Measurements from ENCODE around the gene CALD1. TPM values are rescaled to one million over a fixed set of nuclear protein-coding genes. Genes with fewer than 3 reads are reported as not detected.

Gene CALD1
- total RNA-seq, 4 donors from 2014 or later = 162 to 401 (median 226) TPM

GRCh38 chr7:134882481-134882880 lies 103.0 kb downstream of the CALD1 start:
- H3K27me3 ChIP-seq = no peaks in the 10 kb centered on the region
- no peaks in the 10 kb centered on the region for H3K9me3 ChIP-seq
- in situ Hi-C loops (cut with MboI; ENCODE audit: low pct_ligation_motif_present in 1 of 4, low pct_unique_long_range_greater_than_20kb in 1 of 4, low sequenced_read_pairs in 3 of 4) = no loop called here
- H3K36me3 ChIP-seq = no peaks in the 10 kb centered on the region
- H3K27ac ChIP-seq = peak overlapping the region in 2 of 4 donors; percentile 19 to 59
- 55 to 63% methylated on average over 1 of the region's 1 CpG for WGBS, 2 donors (ENCODE audit: low coverage in 1 of 2)
- peaks cover 3 to 38% (median 12%) of the 10 kb centered on the region in 4 donors for H3K4me1 ChIP-seq
- TF ChIP-seq, protein P1, sequence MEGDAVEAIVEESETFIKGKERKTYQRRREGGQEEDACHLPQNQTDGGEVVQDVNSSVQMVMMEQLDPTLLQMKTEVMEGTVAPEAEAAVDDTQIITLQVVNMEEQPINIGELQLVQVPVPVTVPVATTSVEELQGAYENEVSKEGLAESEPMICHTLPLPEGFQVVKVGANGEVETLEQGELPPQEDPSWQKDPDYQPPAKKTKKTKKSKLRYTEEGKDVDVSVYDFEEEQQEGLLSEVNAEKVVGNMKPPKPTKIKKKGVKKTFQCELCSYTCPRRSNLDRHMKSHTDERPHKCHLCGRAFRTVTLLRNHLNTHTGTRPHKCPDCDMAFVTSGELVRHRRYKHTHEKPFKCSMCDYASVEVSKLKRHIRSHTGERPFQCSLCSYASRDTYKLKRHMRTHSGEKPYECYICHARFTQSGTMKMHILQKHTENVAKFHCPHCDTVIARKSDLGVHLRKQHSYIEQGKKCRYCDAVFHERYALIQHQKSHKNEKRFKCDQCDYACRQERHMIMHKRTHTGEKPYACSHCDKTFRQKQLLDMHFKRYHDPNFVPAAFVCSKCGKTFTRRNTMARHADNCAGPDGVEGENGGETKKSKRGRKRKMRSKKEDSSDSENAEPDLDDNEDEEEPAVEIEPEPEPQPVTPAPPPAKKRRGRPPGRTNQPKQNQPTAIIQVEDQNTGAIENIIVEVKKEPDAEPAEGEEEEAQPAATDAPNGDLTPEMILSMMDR (IDR thresholded peaks at IDR 0.05) = no peak
- TF ChIP-seq EP300 (IDR thresholded peaks at IDR 0.05; ENCODE audit: low read depth) (no peak), POLR2A (IDR thresholded peaks at IDR 0.05) (no peak), POLR2AphosphoS5 (IDR thresholded peaks at IDR 0.05) (no peak)
- no peak overlapping the region for H3K4me3 ChIP-seq
- intact Hi-C loops (cut with DNase I; ENCODE audit: low total_unique reads) = no loop called here
- DNase-seq = no peak

DNA sequence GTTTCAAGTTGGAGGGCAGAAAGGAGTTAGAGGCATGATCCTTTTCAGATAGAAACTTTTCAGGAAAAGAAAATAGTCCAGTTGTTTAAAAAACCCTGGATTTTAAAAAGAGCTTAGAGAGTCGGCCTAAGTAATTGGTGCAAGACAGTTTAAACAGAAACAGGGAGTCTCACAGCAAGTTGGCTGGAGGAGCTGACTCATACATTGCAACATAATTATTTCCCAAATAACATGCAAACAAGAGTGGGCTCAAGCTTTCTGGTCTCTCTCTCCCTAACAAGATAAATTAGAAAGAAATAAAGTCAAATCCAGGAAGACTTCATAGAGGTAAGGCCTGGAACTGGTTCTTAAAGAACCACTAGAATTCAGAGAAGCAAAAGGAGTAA lies 106.5 kb downstream of the CALD1 start:
- Histone ChIP-seq H3K27me3 (peaks cover 2% of the 10 kb centered on the region), H3K4me1 (peaks cover 9 to 32% (median 13%) of the 10 kb centered on the region in 4 donors), H3K27ac (peak overlapping the region; percentile 69 to 79 (median 78)), H3K36me3 (no peaks in the 10 kb centered on the region), H3K9me3 (no peaks in the 10 kb centered on the region), H3K4me3 (no peak overlapping the region)
- no peak for DNase-seq
- TF ChIP-seq EP300 (IDR thresholded peaks at IDR 0.05; ENCODE audit: low read depth) (no peak), POLR2AphosphoS5 (IDR thresholded peaks at IDR 0.05) (peak in 2 of 3 donors; percentile 7 to 34), POLR2A (IDR thresholded peaks at IDR 0.05) (no peak)
- TF ChIP-seq, protein P1 (IDR thresholded peaks at IDR 0.05) = no peak
- 50 to 73% methylated on average over 1 of the region's 1 CpG for WGBS, 2 donors (ENCODE audit: low coverage in 1 of 2)
- intact Hi-C loops (cut with DNase I; ENCODE audit: low total_unique reads) = no loop called here
- in situ Hi-C loops (cut with MboI; ENCODE audit: low pct_ligation_motif_present in 1 of 4, low pct_unique_long_range_greater_than_20kb in 1 of 4, low sequenced_read_pairs in 3 of 4) = no loop called here

- 40 to 46% methylated on average over 8 of the region's 8 CpGs for WGBS, 2 donors (ENCODE audit: low coverage in 1 of 2)
- Histone ChIP-seq H3K27me3 (peaks cover 2% of the 10 kb centered on the region), H3K36me3 (no peaks in the 10 kb centered on the region), H3K27ac (peak overlapping the region; percentile 69 to 79 (median 78)), H3K4me1 (peaks cover 10 to 34% (median 15%) of the 10 kb centered on the region in 4 donors), H3K9me3 (no peaks in the 10 kb centered on the region), H3K4me3 (no peak overlapping the region)
- TF ChIP-seq EP300 (IDR thresholded peaks at IDR 0.05; ENCODE audit: low read depth) (no peak), POLR2A (IDR thresholded peaks at IDR 0.05) (no peak), POLR2AphosphoS5 (IDR thresholded peaks at IDR 0.05) (peak in 1 of 3 donors; percentile 3)
- TF ChIP-seq, protein P1 (IDR thresholded peaks at IDR 0.05) = no peak
- in situ Hi-C loops (cut with MboI; ENCODE audit: low pct_ligation_motif_present in 1 of 4, low pct_unique_long_range_greater_than_20kb in 1 of 4, low sequenced_read_pairs in 3 of 4) = no loop called here
- intact Hi-C loops (cut with DNase I; ENCODE audit: low total_unique reads) = no loop called here
- DNase-seq = no peak
Measured at GRCh38 chr7:134886353-134887057, 107.1 kb downstream of the CALD1 start.

GRCh38 chr7:134887523-134887922 lies 108.1 kb downstream of the CALD1 start:
- WGBS, 2 donors (ENCODE audit: low coverage in 1 of 2) = 86 to 94% methylated on average over 2 to 8 of the region's 8 CpGs
- no peak overlapping the region for H3K4me3 ChIP-seq
- peaks cover 2% of the 10 kb centered on the region for H3K27me3 ChIP-seq
- no peaks in the 10 kb centered on the region for H3K9me3 ChIP-seq
- H3K4me1 ChIP-seq = peaks cover 10 to 34% (median 15%) of the 10 kb centered on the region in 4 donors
- TF ChIP-seq POLR2AphosphoS5 (IDR thresholded peaks at IDR 0.05) (peak in 1 of 3 donors; percentile 11), EP300 (IDR thresholded peaks at IDR 0.05; ENCODE audit: low read depth) (no peak), POLR2A (IDR thresholded peaks at IDR 0.05) (no peak)
- TF ChIP-seq, protein P1 (IDR thresholded peaks at IDR 0.05) = no peak
- peak overlapping the region; percentile 69 to 79 (median 78) for H3K27ac ChIP-seq
- H3K36me3 ChIP-seq = no peaks in the 10 kb centered on the region
- intact Hi-C loops (cut with DNase I; ENCODE audit: low total_unique reads) = no loop called here
- in situ Hi-C loops (cut with MboI; ENCODE audit: low pct_ligation_motif_present in 1 of 4, low pct_unique_long_range_greater_than_20kb in 1 of 4, low sequenced_read_pairs in 3 of 4) = no loop called here
- DNase-seq = no peak
